NCI-H526 treated with DMSO at 0.1 percent for 48 hours (cell line): ENCODE results near the gene OR12D1.

Source experiments
- DNase-seq: peaks from one replicate; lab custom pipeline; 2025; lab: John Stamatoyannopoulos, UW

The OR12D1 gene

GRCh38 chr6:29465801-29466200 is 51.1 kb downstream of the OR12D1 start:
- no peak for DNase-seq

GRCh38 chr6:29466241-29466640 is 51.5 kb downstream of the OR12D1 start:
- DNase-seq, result no peak
